GM21825 (cell line): ENCODE results near the gene ZNRF4.
"Not testable (repeated sequence)": the region's sequence is repeated elsewhere in the genome, so short reads cannot be mapped to it uniquely, and the experiment has no call there.

Experiments
- ATAC-seq: cut with Tn5 transposase; IDR thresholded peaks from one replicate; pipeline ENCODE4 v1.9.1; 2021; ENCODE audit warnings: mild to moderate bottlenecking, moderate library complexity; ENCODE audit not compliant: unreplicated experiment

ZNRF4 gene, protein sequence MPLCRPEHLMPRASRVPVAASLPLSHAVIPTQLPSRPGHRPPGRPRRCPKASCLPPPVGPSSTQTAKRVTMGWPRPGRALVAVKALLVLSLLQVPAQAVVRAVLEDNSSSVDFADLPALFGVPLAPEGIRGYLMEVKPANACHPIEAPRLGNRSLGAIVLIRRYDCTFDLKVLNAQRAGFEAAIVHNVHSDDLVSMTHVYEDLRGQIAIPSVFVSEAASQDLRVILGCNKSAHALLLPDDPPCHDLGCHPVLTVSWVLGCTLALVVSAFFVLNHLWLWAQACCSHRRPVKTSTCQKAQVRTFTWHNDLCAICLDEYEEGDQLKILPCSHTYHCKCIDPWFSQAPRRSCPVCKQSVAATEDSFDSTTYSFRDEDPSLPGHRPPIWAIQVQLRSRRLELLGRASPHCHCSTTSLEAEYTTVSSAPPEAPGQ

DNA sequence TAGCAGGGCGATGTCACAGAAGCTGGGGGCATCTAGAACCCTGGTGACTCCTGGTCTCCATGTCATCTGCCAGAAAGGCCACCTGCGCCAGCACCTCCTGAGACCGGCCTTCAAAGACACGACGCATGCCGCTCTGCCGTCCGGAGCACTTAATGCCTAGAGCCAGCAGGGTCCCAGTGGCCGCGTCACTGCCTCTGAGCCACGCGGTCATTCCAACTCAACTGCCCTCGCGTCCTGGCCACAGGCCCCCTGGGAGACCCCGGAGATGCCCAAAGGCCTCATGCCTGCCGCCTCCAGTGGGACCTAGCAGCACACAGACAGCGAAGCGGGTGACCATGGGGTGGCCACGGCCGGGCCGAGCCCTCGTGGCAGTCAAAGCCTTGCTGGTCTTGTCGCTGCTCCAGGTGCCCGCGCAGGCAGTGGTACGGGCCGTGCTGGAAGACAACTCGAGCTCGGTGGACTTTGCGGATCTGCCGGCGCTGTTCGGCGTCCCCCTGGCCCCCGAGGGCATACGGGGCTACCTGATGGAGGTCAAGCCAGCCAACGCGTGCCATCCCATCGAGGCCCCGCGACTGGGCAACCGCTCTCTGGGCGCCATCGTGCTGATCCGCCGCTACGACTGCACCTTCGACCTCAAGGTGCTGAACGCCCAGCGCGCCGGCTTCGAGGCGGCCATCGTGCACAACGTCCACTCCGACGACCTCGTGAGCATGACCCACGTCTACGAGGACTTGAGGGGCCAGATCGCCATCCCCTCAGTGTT lies at the start of gene ZNRF4:
TSS of gene ZNRF4 (plus strand) at position 51 of the 763 bp plus-strand sequence. CDS start at position 126, 75 bp downstream.
- ATAC-seq = no peak

DNA sequence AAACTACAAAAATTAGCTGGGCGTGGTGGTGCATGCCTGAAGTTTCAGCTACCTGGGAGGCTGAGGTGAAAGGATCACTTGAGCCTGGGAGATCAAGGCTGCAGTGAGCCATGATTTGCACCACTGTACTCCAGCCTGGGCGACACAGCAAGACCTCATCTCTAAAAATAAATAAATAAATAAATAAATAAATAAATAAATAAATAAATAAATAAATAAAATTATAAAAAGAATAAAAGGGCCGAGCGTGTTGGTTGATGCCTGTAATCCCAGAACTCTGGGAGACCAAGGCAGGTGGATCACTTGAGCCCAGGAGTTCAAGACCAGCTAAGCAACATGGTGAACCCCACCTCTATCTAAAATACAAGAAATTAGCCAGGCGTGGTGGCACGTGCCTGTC lies 49.0 kb upstream of the ZNRF4 start:
- not testable (repeated sequence) for ATAC-seq

DNA sequence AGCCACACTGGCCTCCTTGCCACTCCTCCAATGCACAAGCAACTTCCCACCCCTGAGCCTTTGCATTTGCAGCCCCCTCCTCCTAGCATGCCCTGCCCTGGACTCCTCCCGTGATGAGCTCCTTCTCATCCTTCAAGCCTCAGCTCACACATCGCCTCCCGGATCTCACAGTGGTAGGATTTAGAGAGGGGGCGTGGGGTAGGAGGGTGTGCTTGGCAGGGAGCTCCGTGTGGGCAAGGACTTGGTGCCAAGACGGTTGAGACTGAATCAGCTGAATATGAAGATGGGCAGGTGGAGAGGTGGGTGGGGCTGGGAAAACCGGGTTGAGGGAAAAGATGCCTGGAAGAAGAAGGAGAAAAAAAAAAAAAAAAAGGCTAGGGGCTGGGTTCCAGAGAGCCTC lies 48.4 kb upstream of the ZNRF4 start:
- no peak for ATAC-seq

DNA sequence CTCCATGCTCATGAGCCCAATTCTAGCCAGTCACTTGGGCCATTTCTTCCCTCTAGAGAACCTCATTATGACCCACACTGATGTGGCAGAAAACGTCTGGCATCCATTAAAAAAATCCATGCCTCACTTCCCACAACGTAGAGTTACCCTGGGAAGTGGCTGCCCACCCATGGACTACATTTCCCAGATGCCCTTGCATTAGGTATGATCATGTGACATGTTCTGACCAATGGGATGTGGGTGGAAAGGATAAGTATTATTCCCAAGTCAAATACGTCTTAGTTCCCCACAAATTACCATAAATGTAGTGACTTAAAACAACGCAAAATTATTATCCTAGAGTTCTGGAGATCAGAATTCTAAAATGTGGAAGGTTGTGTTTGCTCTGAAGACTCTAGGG lies 47.9 kb upstream of the ZNRF4 start:
- ATAC-seq = no peak

DNA sequence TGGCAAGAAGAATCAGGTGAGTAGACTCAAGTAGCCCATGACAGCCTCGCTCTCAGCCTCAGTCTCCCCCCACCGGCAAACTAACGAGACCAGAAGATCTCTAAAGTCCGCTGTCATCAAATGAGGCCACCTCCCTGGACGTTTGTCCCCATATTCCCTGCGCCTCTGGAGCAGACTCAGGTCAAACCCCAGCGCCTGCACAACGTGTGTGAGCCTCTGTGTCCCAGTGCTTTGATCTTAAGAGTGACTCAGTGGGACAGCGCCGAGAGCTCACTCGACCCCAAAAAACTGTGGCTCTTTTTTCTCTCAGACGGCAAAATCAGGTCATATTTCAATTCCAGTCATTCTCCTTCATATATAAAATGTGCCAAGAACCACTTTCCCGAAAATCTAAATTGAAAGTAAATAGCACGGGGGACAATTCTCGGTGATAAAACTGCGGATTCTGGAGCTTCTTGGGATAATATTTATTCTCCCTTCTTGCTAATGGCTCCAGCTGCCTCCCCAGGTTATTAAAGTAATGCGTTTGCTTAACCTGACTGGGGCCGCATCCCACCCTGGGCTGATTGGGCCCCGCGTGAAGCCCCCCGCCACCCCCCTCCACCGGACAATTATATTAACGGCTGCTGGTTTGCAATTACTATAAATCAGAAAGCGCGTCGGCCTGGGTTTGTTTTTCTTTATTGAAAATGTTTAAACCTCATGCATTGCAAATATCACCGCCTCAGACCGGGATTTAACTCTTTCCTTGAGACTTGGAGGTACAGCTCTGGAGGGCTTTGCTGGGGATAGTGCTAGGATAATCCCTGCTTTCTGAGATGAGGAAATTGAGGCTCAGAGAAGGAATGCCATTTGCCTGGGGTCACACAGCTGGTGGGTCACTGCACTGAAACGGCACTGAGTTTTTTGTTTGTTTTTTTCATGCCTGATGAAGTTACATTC lies 37.5 kb upstream of the ZNRF4 start:
- no peak for ATAC-seq

DNA sequence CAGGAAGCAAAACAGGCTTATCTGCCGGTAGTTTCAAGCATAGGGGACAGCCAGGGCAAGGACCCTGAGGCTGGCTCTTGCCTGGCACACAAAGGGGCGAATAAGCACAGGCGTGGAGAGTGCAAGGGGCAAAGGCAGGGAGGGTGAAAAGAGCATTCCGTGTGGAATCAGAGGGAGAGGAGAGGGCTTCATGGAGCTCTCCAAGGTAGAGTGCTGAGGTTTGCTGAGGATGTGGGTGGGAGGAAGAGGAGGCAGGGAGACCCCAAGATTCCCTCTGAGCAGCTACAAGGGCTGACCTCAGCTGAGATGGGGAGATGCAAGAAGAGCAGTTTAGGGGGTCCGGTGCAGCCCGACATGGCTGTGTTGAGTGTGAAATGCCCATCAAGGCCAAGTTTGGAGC lies 36.5 kb upstream of the ZNRF4 start:
- ATAC-seq = no peak

DNA sequence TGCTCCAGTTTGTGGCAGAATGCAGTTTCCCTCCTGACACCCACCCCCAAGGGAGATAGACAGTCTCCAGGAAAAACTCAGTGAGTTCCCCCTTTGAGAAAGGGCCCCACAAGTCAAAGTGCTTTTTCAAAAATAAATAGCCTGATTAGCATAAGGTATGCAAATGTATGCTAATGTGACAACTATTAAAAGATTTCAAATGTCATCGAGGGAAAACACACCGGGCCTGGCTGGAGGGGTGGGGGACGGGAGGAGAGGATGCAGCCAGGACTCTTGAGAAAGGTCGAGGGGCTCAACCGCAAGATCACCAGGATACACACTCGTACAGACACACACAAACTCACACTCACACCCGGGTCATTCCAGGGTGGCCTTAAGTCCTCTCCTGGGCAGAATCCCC lies 34.3 kb upstream of the ZNRF4 start:
- no peak for ATAC-seq

DNA sequence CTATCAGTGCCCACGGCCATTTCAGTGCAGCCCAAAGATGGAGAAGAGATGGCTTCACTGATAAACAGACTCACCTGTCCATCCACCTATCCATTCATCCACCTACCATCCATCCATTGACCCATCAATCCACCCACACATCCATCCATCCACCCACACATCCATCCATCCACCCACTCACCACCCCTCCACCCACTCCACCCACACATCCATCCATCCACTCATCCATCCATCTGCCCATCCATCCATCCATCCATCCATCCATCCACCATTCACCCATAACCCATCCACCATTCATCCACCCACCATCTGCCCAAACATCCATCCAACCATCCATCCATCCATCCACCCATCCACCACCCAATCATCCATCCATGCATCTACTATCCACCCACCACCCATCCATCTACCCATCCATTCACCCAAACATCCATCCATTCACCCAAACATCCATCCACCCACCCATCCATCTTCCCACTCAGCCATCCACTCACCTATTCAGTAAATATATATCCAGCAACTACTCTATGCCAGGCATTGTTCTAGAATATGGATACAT lies 31.6 kb upstream of the ZNRF4 start:
- no peak for ATAC-seq

DNA sequence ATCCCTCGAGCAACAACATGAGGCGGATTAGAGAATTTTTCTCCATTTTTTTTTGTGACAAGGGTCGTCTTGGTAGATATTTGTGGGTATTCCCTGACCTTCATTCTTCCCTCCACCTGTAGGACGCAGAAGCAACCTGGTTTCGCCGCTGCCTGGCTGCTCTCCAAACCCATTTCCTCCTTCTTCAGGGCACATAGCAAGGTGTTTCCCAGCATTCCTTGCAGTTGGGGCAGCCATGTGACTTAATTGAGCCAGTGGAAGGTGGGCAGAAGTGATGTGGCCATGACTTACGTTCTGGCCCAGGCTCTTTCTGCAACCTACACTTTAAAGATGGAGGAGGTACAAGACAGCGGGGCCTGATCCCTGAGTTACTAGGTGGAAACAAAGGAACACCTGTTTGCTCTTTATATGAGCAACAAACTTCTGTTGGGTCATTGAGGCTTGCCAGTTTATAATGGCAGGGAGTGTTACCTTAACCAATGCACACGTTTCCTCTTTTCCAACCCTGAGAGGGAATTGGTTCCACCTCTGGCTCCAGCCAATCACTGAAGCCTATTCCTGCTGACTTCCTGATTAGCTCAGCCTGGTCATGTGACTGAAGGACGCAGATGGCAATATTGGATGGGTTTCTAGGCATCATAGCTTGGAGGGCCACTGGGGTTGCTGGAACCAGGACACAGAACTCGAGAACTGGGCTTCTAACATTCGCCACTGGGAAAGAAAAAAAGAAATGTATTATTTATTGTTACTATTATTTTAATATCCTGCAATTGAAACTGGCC lies 30.8 kb upstream of the ZNRF4 start:
- ATAC-seq = no peak

DNA sequence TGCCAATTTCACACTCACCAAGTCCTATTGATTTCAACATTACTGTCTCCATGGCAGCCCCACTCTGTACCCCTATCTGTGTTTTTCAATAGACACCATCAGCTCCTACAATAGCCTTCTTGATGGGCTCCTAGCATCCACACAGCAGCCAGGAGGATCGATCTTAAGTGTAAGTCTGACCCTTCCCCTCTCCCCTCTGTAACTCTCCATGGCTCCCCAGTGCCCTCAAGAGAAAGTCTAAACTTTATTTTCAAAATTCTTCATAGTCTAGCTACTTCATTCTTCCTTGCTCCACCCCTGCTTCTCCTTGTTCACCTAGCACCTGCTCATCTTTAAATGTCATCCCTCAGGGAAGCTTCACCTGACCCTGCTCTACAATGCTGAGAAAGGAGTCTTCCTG lies 30.0 kb upstream of the ZNRF4 start:
- ATAC-seq = no peak

DNA sequence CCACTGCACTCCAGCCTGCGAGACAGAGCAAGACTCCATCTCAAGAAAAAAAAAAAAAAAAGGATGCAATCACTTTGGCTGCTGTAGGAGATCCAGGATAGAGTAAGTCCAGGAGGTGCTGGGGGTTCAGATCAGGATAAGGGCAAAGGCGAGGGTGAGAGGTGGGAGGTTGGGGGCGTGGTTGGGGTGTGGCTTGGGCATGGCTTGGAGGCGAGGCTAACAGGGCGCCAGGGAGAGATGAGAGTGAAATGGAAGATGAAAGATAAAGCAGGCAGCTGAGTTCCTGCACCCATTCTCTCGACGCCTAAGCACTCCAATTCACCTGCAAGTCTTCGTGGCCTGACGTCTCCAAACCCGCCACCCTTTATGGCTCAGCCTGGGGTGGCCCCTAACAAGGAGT lies 25.0 kb upstream of the ZNRF4 start:
- ATAC-seq = no peak

DNA sequence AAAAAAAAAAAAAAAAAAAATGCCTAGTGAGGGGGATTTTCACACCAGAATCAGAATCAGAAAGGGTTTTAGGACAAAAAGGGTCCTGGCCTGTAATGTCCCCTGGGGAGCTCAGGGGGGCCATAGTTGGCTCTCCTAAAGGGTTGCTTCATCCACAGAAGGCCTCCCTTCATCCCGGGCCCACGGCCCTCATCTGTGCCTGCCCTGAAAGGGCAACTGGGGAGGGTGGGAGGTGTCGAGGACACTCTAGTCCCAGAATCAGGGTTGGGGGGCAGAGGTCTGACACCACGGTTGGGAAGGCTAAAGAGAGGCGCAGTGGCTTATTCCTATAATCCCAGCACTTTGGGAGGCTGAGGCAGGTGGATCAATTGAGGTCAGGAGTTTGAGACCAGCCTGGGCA lies 22.5 kb upstream of the ZNRF4 start:
- ATAC-seq = no peak

DNA sequence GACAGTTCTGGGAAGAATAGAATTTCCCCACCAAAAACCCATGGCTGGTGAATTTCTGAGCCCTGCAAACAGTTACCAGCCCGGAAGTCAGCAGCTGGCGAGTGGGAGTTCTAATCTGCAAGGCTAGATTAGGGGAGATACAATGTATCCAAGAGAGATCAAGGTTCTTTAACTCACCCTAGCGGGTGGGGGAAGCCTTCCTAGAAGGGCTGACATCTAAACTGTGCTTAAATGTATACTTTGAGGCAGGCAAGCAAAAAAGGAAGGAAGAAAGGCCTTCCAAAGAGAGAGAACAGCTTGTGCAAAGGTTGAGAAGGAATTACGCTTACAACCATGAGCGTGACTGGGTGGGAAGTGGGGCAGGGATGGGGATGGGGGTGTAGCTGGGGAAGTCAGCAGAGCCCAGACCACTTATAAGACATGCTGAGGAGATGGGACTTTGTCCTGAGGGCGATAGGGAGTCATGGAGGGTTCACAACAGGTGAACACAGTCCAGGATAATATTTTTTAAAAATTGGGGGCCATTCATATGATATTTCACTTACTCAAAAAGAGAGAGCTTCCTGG lies 20.8 kb upstream of the ZNRF4 start:
- no peak for ATAC-seq

DNA sequence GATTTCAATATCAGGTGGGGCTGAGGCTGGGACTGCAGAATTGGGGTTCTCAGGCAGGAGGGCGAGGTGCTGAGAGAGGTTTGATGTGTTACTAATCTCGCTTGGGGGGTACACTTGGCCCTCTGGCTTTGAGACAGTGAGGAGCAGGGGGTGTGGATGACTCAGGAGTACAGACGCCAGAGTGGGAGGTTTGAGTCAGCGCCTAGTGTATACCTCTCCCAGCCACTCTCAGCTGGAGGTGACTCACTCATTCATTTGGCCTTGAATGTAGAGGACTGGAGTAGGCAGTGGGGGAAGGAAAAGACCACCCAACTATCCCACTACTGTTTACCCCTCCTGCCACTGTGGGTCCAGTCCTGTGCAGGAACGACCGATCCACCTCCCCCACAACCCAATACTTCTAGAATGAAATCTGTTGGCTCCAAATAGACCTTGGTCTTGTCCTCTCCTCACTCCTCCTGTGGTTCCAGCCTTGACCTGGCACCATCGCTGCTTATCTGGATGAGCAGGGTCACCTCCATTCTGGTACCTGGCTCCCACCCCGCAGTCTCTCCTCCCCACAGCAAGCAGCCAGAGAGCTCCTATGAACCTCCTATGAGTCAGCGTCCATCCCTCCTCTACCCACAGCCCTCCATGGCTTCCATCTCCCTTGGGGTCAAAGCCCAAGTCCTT lies 20.1 kb upstream of the ZNRF4 start:
- no peak for ATAC-seq

DNA sequence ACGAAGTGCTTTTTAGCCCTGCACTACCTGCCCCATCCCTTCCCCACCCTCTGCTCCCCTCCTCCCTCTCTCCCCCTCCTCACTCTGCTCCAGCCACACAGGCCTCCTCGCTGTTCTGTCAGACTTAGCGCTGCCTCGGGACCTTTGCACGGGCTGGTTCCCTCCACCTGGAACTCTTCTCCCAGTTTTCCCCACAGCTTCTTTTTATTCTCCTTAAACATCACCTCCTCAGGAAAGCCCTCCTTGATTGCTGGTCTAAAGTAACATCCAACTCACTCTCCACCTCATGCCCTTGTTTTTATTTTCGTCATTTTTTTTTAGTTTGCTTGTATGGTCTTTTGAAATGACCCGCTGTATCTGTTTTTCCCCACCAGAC lies 19.6 kb upstream of the ZNRF4 start:
- no peak for ATAC-seq

DNA sequence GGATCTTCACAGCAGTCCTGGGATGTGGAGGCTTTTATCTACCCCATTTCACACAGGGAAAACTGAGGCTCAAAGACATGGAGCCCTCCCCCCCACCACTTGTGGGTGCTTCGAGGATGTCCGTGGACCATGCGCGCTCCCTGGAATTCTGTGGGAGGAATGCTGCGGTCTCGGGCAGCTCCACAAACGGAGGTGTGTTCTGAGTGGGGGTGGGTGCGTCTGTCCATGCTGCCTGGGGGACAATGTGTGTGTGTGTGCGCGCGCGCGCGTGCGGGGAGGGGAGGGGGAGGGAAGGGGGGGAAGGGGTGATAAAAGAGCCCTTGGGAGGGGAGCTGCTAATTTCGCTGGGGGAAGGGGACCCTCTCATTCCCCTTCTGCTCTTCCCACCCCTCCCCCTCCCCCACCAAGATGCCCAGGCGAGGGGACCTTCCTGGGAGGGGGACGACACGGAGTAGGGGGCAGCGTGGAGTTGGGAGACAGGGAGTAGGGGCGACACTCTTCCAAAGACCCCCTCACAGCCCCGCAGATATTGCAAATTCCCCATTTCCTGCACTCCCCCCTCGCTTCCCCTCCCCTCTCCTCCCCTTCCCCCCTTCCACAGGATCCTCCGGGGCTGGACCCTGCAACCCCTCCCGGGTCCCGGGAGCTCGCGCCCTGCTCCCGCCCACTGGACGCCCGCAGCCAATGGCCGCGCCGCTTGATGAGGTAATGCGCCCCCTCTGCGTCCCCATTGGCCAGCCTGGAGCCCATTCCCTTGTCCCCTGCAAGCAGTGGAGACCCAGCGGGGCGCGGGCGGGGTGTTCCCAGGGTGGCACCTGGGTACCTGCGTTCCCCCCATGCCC lies 18.9 kb upstream of the ZNRF4 start:
- ATAC-seq = no peak

DNA sequence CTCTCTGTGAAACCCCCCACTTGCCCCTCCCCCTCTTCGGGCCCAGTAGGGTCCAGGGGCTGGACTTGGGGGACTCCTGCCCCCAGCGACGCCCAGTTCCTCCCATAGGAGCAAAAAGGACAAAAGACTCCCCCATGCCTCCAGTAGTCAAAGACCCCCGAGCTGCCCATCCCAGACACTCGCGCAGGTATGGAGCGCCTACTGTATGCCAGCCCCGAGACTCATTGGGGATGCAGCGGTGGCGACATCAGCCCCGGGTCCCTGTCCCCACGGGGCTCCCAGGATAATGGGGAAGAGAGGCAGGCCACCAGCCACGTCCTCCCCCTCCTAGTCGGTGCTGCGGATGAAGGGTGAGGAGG lies 18.3 kb upstream of the ZNRF4 start:
- no peak for ATAC-seq

DNA sequence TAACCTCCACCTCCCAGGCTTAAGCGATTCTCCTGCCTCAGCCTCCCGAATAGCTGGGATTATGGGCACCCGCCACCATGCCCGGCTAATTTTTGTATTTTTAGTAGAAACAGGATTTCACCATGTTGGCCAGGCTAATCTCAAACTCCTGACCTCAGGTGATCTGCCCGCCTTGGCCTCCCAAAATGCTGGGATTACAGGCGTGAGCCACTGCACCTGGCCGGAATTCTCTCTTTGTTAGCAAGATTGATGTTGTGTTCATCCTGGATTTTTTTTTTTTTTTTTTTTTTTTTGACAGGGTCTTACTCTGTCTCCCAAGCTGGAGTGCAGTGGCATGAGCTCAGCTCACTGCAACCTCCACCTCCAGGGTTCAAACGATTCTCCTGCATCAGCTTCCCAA lies 16.5 kb upstream of the ZNRF4 start:
- not testable (repeated sequence) for ATAC-seq
